Kidney (tissue), 14 donors: ENCODE data around the gene PPP2R1B. TPM values are rescaled to one million over a fixed set of nuclear protein-coding genes. Genes with fewer than 3 reads are reported as not detected.

ENCODE experiments used
- DNase-seq, 5 donors: peaks; one replicate each; pipeline ENCODE4 v3.0.0-alpha.2; 2013 to 2020
- FAIRE-seq: peaks from 2 replicates; lab custom pipeline; 2012; peaks lifted over from hg19 to GRCh38; lab: Jason Lieb, UNC
- H3K27ac ChIP-seq, 2 donors: one replicate each; pipeline ENCODE4 v1.7.0; 2013; ENCODE audit warnings: low read depth in 2 of 2, low read length in 2 of 2, inconsistent platforms in 1 of 2
- H3K27me3 ChIP-seq: one replicate; pipeline ENCODE4 v1.7.1; 2013; ENCODE audit warnings: low read length, inconsistent platforms; ENCODE audit not compliant: control insufficient read depth, insufficient read depth
- H3K36me3 ChIP-seq, 3 donors: one replicate each; pipeline versions ENCODE4 v1.7.0 to v1.7.1; 2013; ENCODE audit warnings: low read length in 3 of 3, control low read depth in 1 of 3, inconsistent platforms in 1 of 3; ENCODE audit not compliant: insufficient read depth in 3 of 3, control insufficient read depth in 2 of 3
- H3K4me1 ChIP-seq, 3 donors: one replicate each; pipeline versions ENCODE4 v1.7.0 to v1.7.1; 2013; ENCODE audit warnings: low read length in 3 of 3, inconsistent platforms in 1 of 3, low read depth in 1 of 3; ENCODE audit not compliant: control insufficient read depth in 2 of 3, insufficient read depth in 2 of 3
- H3K4me3 ChIP-seq, 3 donors: one replicate each; pipeline versions ENCODE4 v1.7.0 to v1.8.1; 2013; ENCODE audit warnings: low read length in 3 of 3, control low read depth in 1 of 3, inconsistent platforms in 1 of 3
- H3K9ac ChIP-seq, 3 donors: one replicate each; pipeline versions ENCODE4 v1.7.0 to v1.7.1; 2013; ENCODE audit warnings: low read length in 3 of 3, control low read depth in 1 of 3, inconsistent platforms in 1 of 3
- H3K9me3 ChIP-seq, 3 donors: one replicate each; pipeline versions ENCODE4 v1.7.0 to v1.7.1; 2013; ENCODE audit warnings: low read length in 3 of 3, control low read depth in 1 of 3, inconsistent platforms in 1 of 3; ENCODE audit not compliant: control insufficient read depth in 2 of 3, insufficient read depth in 1 of 3
- intact Hi-C: fragments of 100-400 bp; cut with DNase I; formaldehyde crosslinking; loops from one replicate; pipeline ENCODE4 v1.11.1; 2022
- polyA plus RNA-seq: library from polyadenylated mRNA; stranded (reverse); fragments of 350-450 nt; fragmentation: Illumina TruSeq; extraction: RNeasy Lipid Tissue Mini Kit (QIAGEN cat#74804); gene quantifications from one replicate; pipeline ENCODE4 v1.2.3, GENCODE V29; 2014; ENCODE audit warnings: low read depth, low replicate concordance; ENCODE audit not compliant: insufficient read depth
- total RNA-seq: library from RNA; stranded (reverse); fragmentation: NEBNext Ultra II Directional; extraction: Animal tissue kit (Norgen Biotek cat#: 25700); gene quantifications from one replicate; pipeline ENCODE4 v1.2.1, GENCODE V29; 2021
- TF ChIP-seq, protein P1 (sequence below): IDR thresholded peaks from 3 replicates; pipeline ENCODE4 v1.5.1; 2012; ENCODE audit warnings: mild to moderate bottlenecking, moderate library complexity, borderline replicate concordance; ENCODE audit not compliant: insufficient read depth; ENCODE audit errors: extremely low read depth
- donor health status: control.
- donor health status: control.
- donor health status: control.
- donor health status: control.
- donor health status: control.
- donor health status: DM: yes; HTN: yes; CAD: no.
- donor health status: Normal renal cell carcinoma (clear cell type).

Gene PPP2R1B
- total and polyA plus RNA-seq, 2 donors from 2014 or later, result 11.7 to 35.5 TPM

DNA sequence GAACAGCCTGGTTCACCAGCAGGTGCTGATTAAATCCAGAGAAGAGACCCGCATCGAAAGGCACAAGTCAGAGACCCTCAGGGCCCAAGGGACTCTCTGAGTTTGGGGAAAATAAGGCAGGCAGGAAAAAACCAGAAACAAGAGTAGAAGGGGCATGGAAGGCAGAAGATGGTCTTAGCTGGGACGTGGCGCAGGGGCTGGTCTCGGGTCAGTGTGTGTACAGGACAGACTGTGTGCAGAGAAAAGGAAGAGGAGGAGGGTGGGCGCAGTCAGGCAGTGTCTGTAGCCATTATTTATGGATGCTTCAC is 31.3 kb downstream of the PPP2R1B start:
- no peak for FAIRE-seq
- peak overlapping the region in 2 of 3 donors; percentile 34 to 58 for H3K4me3 ChIP-seq
- no peaks in the 10 kb centered on the region for H3K9me3 ChIP-seq
- TF ChIP-seq, protein P1, sequence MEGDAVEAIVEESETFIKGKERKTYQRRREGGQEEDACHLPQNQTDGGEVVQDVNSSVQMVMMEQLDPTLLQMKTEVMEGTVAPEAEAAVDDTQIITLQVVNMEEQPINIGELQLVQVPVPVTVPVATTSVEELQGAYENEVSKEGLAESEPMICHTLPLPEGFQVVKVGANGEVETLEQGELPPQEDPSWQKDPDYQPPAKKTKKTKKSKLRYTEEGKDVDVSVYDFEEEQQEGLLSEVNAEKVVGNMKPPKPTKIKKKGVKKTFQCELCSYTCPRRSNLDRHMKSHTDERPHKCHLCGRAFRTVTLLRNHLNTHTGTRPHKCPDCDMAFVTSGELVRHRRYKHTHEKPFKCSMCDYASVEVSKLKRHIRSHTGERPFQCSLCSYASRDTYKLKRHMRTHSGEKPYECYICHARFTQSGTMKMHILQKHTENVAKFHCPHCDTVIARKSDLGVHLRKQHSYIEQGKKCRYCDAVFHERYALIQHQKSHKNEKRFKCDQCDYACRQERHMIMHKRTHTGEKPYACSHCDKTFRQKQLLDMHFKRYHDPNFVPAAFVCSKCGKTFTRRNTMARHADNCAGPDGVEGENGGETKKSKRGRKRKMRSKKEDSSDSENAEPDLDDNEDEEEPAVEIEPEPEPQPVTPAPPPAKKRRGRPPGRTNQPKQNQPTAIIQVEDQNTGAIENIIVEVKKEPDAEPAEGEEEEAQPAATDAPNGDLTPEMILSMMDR, result no peak
- peaks cover 12 to 72% (median 66%) of the 10 kb centered on the region in 3 donors for H3K4me1 ChIP-seq
- no peaks in the 10 kb centered on the region for H3K27me3 ChIP-seq
- no peak for DNase-seq
- peak overlapping the region in 2 of 3 donors; percentile 19 to 53 for H3K9ac ChIP-seq
- no peaks in the 10 kb centered on the region for H3K36me3 ChIP-seq
- H3K27ac ChIP-seq, result peak overlapping the region; percentile 97 to 98
- intact Hi-C loops, result no loop called here

DNA sequence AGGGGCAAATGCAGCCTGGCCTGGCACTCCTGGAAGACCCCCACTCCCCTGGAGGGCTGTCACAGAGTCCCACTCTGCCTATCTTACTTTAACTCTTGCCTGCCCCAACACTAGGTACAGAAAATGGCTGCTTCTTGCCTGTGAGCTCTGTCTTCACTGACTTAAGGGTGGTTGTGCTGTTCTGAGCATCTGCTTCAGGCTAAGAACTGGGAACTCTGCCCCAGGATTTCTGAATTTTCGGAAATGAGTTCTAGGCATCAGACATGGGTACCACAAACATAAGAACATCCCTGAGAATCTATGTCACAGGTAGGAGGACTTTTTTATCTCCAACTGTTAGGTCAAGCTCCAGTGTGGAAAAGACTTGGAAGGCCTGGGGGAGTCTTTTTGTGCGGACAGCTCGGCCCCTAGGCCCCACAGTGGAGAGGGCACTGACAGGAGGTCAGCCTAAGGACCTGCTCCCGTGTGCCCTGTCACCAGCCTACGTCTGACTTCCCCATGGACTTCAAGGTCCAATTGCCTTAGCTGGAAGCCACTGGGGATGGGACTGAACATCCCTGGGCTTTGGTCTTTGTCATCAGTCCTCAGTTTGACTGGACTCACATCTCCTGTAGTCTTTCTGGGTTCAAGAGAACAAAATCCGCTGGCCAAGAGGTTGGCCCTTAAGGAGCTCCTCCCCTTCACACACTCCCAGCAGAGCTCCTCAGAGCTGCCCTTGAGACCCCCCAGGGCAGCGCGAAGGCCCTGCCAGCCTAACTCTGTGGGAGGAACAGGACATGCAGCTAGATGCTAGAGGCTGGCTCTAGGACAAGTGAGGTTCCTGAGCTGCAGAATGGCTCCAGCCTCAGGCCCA is 31.9 kb downstream of the PPP2R1B start:
- H3K27me3 ChIP-seq, result no peaks in the 10 kb centered on the region
- DNase-seq (peak in 3 of 5 donors; percentile 30 to 70 (median 66)), FAIRE-seq (no peak)
- H3K4me3 ChIP-seq, result peak overlapping the region in 1 of 3 donors; percentile 58
- intact Hi-C loops, result no loop called here
- peaks cover 12 to 76% (median 71%) of the 10 kb centered on the region in 3 donors for H3K4me1 ChIP-seq
- peak overlapping the region; percentile 97 to 98 for H3K27ac ChIP-seq
- H3K9me3 ChIP-seq, result no peaks in the 10 kb centered on the region
- H3K36me3 ChIP-seq, result no peaks in the 10 kb centered on the region
- peak overlapping the region in 1 of 3 donors; percentile 53 for H3K9ac ChIP-seq
- TF ChIP-seq, protein P1, result no peak

- Histone ChIP-seq H3K4me3 (no peak overlapping the region), H3K27ac (peak overlapping the region; percentile 97 to 98), H3K9ac (peak overlapping the region in 2 of 3 donors; percentile 13 to 53), H3K4me1 (peaks cover 17 to 81% (median 69%) of the 10 kb centered on the region in 3 donors), H3K9me3 (no peaks in the 10 kb centered on the region), H3K36me3 (no peaks in the 10 kb centered on the region), H3K27me3 (no peaks in the 10 kb centered on the region)
- DNase-seq, result peak in 2 of 5 donors; percentile 10 to 76
- TF ChIP-seq, protein P1, result no peak
- FAIRE-seq, result no peak
- intact Hi-C loops, result no loop called here
Measured at GRCh38 chr11:111733611-111734088, 32.5 kb downstream of the PPP2R1B start.
